SK-N-SH (cell line): Measurements from ENCODE around the gene LDB2. TPM values are rescaled to one million over a fixed set of nuclear protein-coding genes. Genes with fewer than 3 reads are reported as not detected.

Experiments used
- CTCF ChIA-PET: fragments of 300-600, 350-600 bp; formaldehyde crosslinking; extraction: SDS; loops from one replicate; lab custom pipeline; 2021; lab: Yijun Ruan, JAX
- POLR2A ChIA-PET: fragments of 350-600 bp; sonication (Branson Sonifier 250); formaldehyde crosslinking; extraction: SDS; loops from one replicate; lab custom pipeline; 2020; ENCODE audit warnings: antibody characterized with exemption, inconsistent platforms; lab: Yijun Ruan, JAX
- DNase-seq: peaks from one replicate; pipeline ENCODE4 v3.0.0; 2012
- H2AFZ ChIP-seq: fragments of 200-600 bp; sonication (generic); 2 replicates; pipeline ENCODE4 v1.8.1; 2016; ENCODE audit warnings: antibody characterized with exemption, mild to moderate bottlenecking, low read depth
- H3F3A ChIP-seq: fragments of 200-600 bp; sonication (generic); replicated peaks from 2 replicates; pipeline ENCODE3; 2016; ENCODE audit warnings: antibody characterized with exemption, mild to moderate bottlenecking; ENCODE audit not compliant: insufficient read depth
- H3K27ac ChIP-seq, 2 experiments: fragments of 200-500 bp in 1 of 2; fragments of 200-600 bp in 1 of 2; sonication (Bioruptor generic) in 1 of 2; sonication (generic), shearing (Covaris generic) in 1 of 2; 2 replicates each; pipeline versions ENCODE4 v1.5.1 to v1.6.1; 2014 to 2016; ENCODE audit warnings: low read depth in 2 of 2, inconsistent platforms in 1 of 2, low read length in 1 of 2, mild to moderate bottlenecking in 1 of 2, mixed read lengths in 1 of 2
- H3K27me3 ChIP-seq: fragments of 200-600 bp; sonication (generic), shearing (Covaris generic); 2 replicates; pipeline ENCODE4 v1.6.1; 2016; ENCODE audit warnings: mixed run types; ENCODE audit not compliant: insufficient read depth
- H3K36me3 ChIP-seq, 2 experiments: fragments of 200-500 bp in 1 of 2; fragments of 200-600 bp in 1 of 2; sonication (Bioruptor generic) in 1 of 2; sonication (generic) in 1 of 2; replicated peaks in 1 of 2; 2 replicates each; pipeline versions ENCODE3 to v1.5.1; 2014 to 2016; ENCODE audit warnings: low read length in 1 of 2, mild to moderate bottlenecking in 1 of 2; ENCODE audit not compliant: insufficient read depth in 2 of 2, control insufficient read depth in 1 of 2
- H3K4me1 ChIP-seq, 2 experiments: fragments of 200-500 bp in 1 of 2; fragments of 200-600 bp in 1 of 2; sonication (Bioruptor generic) in 1 of 2; sonication (generic), shearing (Covaris generic) in 1 of 2; 2 replicates each; pipeline versions ENCODE4 v1.5.1 to v1.6.1; 2014 to 2016; ENCODE audit warnings: low read depth in 1 of 2, low read length in 1 of 2, mixed run types in 1 of 2; ENCODE audit not compliant: insufficient read depth in 2 of 2, control insufficient read depth in 1 of 2
- H3K4me2 ChIP-seq: fragments of 200-600 bp; sonication (generic), shearing (Covaris generic); 2 replicates; pipeline ENCODE4 v1.6.1; 2017; ENCODE audit warnings: mixed run types
- H3K4me3 ChIP-seq, 2 experiments: fragments of 200-500 bp in 1 of 2; fragments of 200-600 bp in 1 of 2; sonication (Bioruptor generic) in 1 of 2; sonication (generic), shearing (Covaris generic) in 1 of 2; 2 replicates each; pipeline versions ENCODE4 v1.5.1 to v1.8.1; 2014 to 2016; ENCODE audit warnings: low read depth in 2 of 2, inconsistent platforms in 1 of 2, low read length in 1 of 2, mild to moderate bottlenecking in 1 of 2, mixed read lengths in 1 of 2, moderate library complexity in 1 of 2
- H3K79me2 ChIP-seq: fragments of 200-600 bp; sonication (generic); 2 replicates; pipeline ENCODE4 v1.8.1; 2017; ENCODE audit warnings: mild to moderate bottlenecking; ENCODE audit not compliant: insufficient read depth
- H3K9ac ChIP-seq: fragments of 200-600 bp; sonication (generic); 2 replicates; pipeline ENCODE4 v1.6.1; 2017; ENCODE audit warnings: mixed run types
- H3K9me2 ChIP-seq: fragments of 200-600 bp; sonication (generic); 2 replicates; pipeline ENCODE4 v1.6.1; 2017; ENCODE audit warnings: mixed run types
- H3K9me3 ChIP-seq: fragments of 200-600 bp; sonication (generic); 2 replicates; pipeline ENCODE4 v1.6.1; 2017; ENCODE audit warnings: mixed run types, mild to moderate bottlenecking, moderate library complexity
- H4K20me1 ChIP-seq: fragments of 200-600 bp; sonication (generic); 2 replicates; pipeline ENCODE4 v1.6.1; 2017; ENCODE audit warnings: mild to moderate bottlenecking, mixed run types; ENCODE audit not compliant: insufficient read depth
- FOXJ3 ChIP-seq: sonication (generic); formaldehyde crosslinking; IDR thresholded peaks from 2 replicates; pipeline ENCODE4 v1.5.1; 2020; ENCODE audit warnings: mild to moderate bottlenecking, missing genetic modification reagents
- FOXM1 ChIP-seq: IDR thresholded peaks from 2 replicates; pipeline ENCODE4 v1.4.0; 2012; ENCODE audit warnings: low read depth, mild to moderate bottlenecking
- IRF3 ChIP-seq: fragments of 150-350 bp; IDR thresholded peaks from 2 replicates; pipeline ENCODE4 v1.6.1; 2016; ENCODE audit warnings: mild to moderate bottlenecking, low read depth, low read length
- MAX ChIP-seq: IDR thresholded peaks from 2 replicates; pipeline ENCODE4 v1.4.0; 2012; ENCODE audit warnings: low read depth
- NRF1 ChIP-seq: IDR thresholded peaks from 2 replicates; pipeline ENCODE4 v1.6.1; 2012; ENCODE audit warnings: low read depth, mild to moderate bottlenecking, low read length
- PBX3 ChIP-seq: IDR thresholded peaks from 2 replicates; pipeline ENCODE4; 2012
- RAD21 ChIP-seq: IDR thresholded peaks from 2 replicates; pipeline ENCODE4 v1.6.1; 2012; ENCODE audit warnings: mild to moderate bottlenecking, low read length
- RCOR1 ChIP-seq: fragments of 150-350 bp; IDR thresholded peaks from 2 replicates; pipeline ENCODE4 v1.6.1; 2017; ENCODE audit warnings: antibody characterized with exemption, low read length
- REST ChIP-seq: IDR thresholded peaks from 2 replicates; pipeline ENCODE4 v1.6.1; 2012; ENCODE audit warnings: mild to moderate bottlenecking, low read depth, low read length, moderate library complexity
- SIN3A ChIP-seq: IDR thresholded peaks from 2 replicates; pipeline ENCODE4 v1.6.1; 2012; ENCODE audit warnings: low read depth, mild to moderate bottlenecking, low read length, moderate library complexity, borderline replicate concordance
- TCF12 ChIP-seq: IDR thresholded peaks from 2 replicates; pipeline ENCODE4 v1.4.0; 2012
- ZBTB33 ChIP-seq: IDR thresholded peaks from 2 replicates; pipeline ENCODE4 v1.4.0; 2012; ENCODE audit warnings: low read depth, borderline replicate concordance
- WGBS: methylation state at CpG from one replicate; pipeline ENCODE4 v1.1.6; 2017; ENCODE audit warnings: low lambda C conversion rate; 5-methylcytosine and 5-hydroxymethylcytosine counted together
- polyA plus RNA-seq, 3 experiments: library from polyadenylated mRNA; depleted of rRNA; stranded (reverse); fragments of >200 nt; gene quantifications; 2 replicates each; pipeline ENCODE4 v1.2.3, GENCODE V29; 2012

LDB2 gene
- polyA plus RNA-seq, 1 of the 3 experiments (the other 2 are of a cell fraction), result 11.0 TPM

- Histone ChIP-seq H3F3A (peaks cover 11% of the 10 kb centered on the region), H3K9ac (no peak overlapping the region), H3K4me1 (peaks cover 6 to 29% of the 10 kb centered on the region in 2 experiments), H3K4me3 (no peak overlapping the region), H3K9me2 (no peaks in the 10 kb centered on the region), H3K27ac (peak overlapping the region in 1 of 2 experiments; percentile 54; a peak in 3 of 4 replicates), H2AFZ (no peak overlapping the region), H3K4me2 (peak overlapping the region; percentile 3; the same call in 1 of the 2 replicates), H3K27me3 (no peaks in the 10 kb centered on the region), H4K20me1 (no peaks in the 10 kb centered on the region), H3K9me3 (no peaks in the 10 kb centered on the region), H3K36me3 (no peaks in the 10 kb centered on the region), H3K79me2 (no peaks in the 10 kb centered on the region)
- WGBS, result 57% methylated on average over 5 of the region's 5 CpGs
- CTCF ChIA-PET, result interaction anchor here (0.6 to 1.5 kb wide), 3 partner anchors 35 to 564 kb away, joined by 3 to 4 read pairs (median 4); no protein-coding TSS in a partner anchor
- POLR2A ChIA-PET, result no interaction called here
- TF ChIP-seq SIN3A, result no peak
- TF ChIP-seq TCF12, result peak; percentile 74
- no peak for TF ChIP-seq MAX
- DNase-seq, result no peak
Measured at GRCh38 chr4:16759931-16760582, 138.4 kb downstream of the LDB2 start.

- Histone ChIP-seq H3F3A (peaks cover 11% of the 10 kb centered on the region), H3K27me3 (no peaks in the 10 kb centered on the region), H3K9me2 (no peaks in the 10 kb centered on the region)
- CTCF ChIA-PET, result interaction anchor here (1.5 kb wide), 1 partner anchor 36 kb away, joined by 4 read pairs; no protein-coding TSS in a partner anchor
- TF ChIP-seq RAD21 (no peak), NRF1 (no peak), RCOR1 (no peak), IRF3 (no peak), FOXM1 (no peak)
- TF ChIP-seq, all 33 proteins: peak for 0
- Histone ChIP-seq H3K36me3 (no peaks in the 10 kb centered on the region), H3K9ac (no peak overlapping the region), H3K9me3 (no peaks in the 10 kb centered on the region), H3K79me2 (no peaks in the 10 kb centered on the region), H3K4me3 (no peak overlapping the region), H3K27ac (no peak overlapping the region; a peak in 1 of 4 replicates), H3K4me1 (peaks cover 6 to 29% of the 10 kb centered on the region in 2 experiments), H2AFZ (no peak overlapping the region), H4K20me1 (no peaks in the 10 kb centered on the region), H3K4me2 (no peak overlapping the region)
- WGBS, result 91% methylated on average over 8 of the region's 8 CpGs
- no peak for DNase-seq
- POLR2A ChIA-PET, result no interaction called here
Measured at GRCh38 chr4:16758816-16759215, 139.6 kb downstream of the LDB2 start.

- Histone ChIP-seq H3K9me2 (no peaks in the 10 kb centered on the region), H2AFZ (no peak overlapping the region), H4K20me1 (no peaks in the 10 kb centered on the region), H3K27me3 (no peaks in the 10 kb centered on the region), H3K27ac (peak overlapping the region in 1 of 2 experiments; percentile 74; a peak in 1 of 4 replicates), H3K4me1 (peaks cover 6 to 29% of the 10 kb centered on the region in 2 experiments), H3K9me3 (no peaks in the 10 kb centered on the region), H3K9ac (no peak overlapping the region), H3F3A (peaks cover 8% of the 10 kb centered on the region), H3K4me3 (no peak overlapping the region), H3K79me2 (no peaks in the 10 kb centered on the region), H3K4me2 (no peak overlapping the region), H3K36me3 (no peaks in the 10 kb centered on the region)
- 83% methylated on average over 2 of the region's 2 CpGs for WGBS
- DNase-seq, result no peak
- CTCF ChIA-PET, result no interaction called here
- POLR2A ChIA-PET, result no interaction called here
- TF ChIP-seq ZBTB33 (no peak), REST (no peak), FOXM1 (no peak), FOXJ3 (CRISPR knock-in tag) (no peak), TCF12 (peak; percentile 37; the same call in 1 of the 2 replicates), RCOR1 (no peak), PBX3 (peak; percentile 62)
Measured at GRCh38 chr4:16758255-16758654, 140.2 kb downstream of the LDB2 start.
